GM12892 (cell line): ENCODE data around the gene AMOTL1.

ENCODE experiments used
- DNase-seq: peaks from one replicate; pipeline ENCODE4 v3.0.0; 2011; ENCODE audit not compliant: insufficient read length
- FAIRE-seq: peaks from 2 replicates; lab custom pipeline; 2011; peaks lifted over from hg19 to GRCh38; lab: Jason Lieb, UNC
- POLR2A ChIP-seq: IDR thresholded peaks from 2 replicates; pipeline ENCODE4 v1.6.1; 2011; ENCODE audit warnings: low read depth, low read length, control low read depth
- POLR2AphosphoS5 ChIP-seq: IDR thresholded peaks from 2 replicates; pipeline ENCODE4 v1.6.1; 2011; ENCODE audit warnings: low read depth, low read length, control low read depth
- TAF1 ChIP-seq: IDR thresholded peaks from 2 replicates; pipeline ENCODE4 v1.6.1; 2011; ENCODE audit warnings: low read depth, mild to moderate bottlenecking, control low read depth, low read length, borderline replicate concordance

AMOTL1 gene

DNA sequence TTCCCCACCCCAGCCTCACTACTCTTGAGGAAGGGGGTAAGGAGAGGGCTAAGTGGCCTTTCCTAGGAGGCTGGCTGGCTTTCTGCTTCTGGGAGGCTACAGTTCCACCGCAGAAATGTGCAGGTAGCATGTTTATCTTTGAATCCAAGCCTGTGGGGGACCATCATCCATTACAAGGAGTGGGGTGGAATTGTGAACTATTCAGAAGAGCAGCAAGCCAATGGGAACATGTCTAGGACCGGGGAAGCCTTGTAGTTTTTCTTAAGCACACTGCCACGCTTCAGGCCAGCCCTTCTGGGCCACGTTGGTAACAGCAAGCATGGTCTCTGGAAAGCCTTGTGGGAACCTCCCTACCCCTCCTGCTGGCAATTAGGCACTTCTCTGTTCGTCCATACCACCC lies 100.3 kb downstream of the AMOTL1 start:
- DNase-seq (no peak), FAIRE-seq (no peak)
- TF ChIP-seq TAF1: no peak
- no peak for TF ChIP-seq POLR2A
- no peak for TF ChIP-seq POLR2AphosphoS5

DNA sequence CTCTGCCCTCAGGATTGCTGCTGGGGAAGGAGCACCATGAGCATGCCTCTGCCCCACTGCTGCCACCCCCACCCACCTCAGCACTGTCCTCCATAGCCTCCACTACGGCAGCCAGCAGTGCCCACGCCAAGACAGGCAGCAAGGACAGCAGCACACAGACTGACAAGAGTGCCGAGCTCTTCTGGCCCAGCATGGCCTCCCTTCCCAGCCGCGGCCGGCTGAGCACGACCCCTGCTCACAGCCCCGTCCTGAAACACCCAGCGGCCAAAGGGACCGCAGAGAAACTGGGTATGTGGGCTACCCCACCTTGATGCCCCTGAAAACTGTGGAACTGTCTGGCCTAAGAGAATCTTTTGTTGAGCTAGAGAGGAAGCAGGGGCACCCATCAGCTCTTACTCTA lies 101.0 kb downstream of the AMOTL1 start:
- DNase-seq: no peak
- FAIRE-seq: no peak
- TF ChIP-seq TAF1 (no peak), POLR2A (no peak), POLR2AphosphoS5 (no peak)

- TF ChIP-seq POLR2AphosphoS5: no peak
- no peak for TF ChIP-seq TAF1
- no peak for TF ChIP-seq POLR2A
- FAIRE-seq: no peak
- DNase-seq: no peak
These were observed 102.3 kb downstream of the AMOTL1 start for GRCh38 chr11:94870422-94870821.

DNA sequence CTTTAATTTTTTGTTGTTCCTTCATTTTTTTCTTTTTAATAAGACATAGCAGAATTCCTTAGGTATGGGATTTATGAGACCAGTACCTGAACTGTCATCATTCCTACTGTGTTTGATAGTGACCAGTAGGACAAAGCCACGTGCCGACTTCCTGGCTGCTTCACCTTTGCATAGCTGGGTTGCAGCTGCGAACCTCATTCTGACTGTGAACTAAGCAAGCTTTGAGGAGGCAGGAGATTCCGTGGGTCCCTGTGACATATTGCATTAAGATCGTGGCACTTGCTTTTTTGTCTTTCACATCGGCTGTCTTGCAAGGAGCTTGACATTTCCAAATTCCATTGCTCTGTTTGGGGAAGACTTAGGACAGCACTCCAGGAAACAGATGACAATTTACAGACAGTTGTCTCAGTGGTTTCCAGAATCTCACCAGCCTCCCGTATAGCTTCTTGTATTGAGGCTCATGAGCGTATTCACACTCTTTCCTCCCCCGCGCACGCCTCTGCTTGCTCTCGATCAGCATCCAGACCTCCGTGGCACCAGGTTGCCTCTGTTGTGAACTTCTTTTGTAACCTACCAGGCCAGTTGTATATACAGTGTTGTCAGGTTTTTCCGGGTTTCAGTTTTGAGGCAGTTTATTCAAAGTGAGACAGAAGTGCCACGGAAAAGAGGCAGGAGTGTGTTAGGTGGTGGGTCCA lies 103.5 kb downstream of the AMOTL1 start:
- no peak for TF ChIP-seq POLR2AphosphoS5
- DNase-seq (no peak), FAIRE-seq (no peak)

DNA sequence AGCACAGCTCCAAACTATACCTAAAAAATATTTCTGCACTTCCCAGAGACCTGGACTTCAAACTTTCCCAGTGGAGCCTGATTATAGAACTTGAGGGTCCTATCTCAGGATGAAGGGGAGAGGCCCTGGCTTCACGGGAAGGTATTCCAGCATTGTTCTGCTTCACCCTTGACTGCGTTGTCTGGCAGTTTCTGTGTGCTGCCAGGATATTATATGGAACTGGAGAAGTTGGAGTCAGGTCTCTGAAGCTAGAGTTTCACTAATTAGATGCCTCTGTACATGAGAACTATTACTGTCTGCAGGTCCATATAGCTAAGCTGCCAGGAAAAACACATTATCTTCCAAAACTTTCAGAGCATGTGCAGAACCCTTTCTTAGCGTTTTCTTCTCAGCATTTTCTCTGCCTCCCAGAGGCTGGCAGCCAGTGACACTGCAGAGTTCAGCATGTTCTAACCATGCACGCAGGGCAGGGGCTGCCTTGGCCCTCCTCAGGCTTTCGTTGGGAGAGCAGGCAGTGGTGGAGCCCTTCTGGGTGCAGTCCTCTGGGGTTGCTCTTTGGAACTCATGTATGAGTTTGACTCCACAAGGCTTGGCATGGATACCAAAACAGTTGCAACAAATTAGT lies 105.9 kb downstream of the AMOTL1 start:
- DNase-seq: no peak
- TF ChIP-seq POLR2A (no peak), TAF1 (no peak), POLR2AphosphoS5 (no peak)
- FAIRE-seq: no peak

DNA sequence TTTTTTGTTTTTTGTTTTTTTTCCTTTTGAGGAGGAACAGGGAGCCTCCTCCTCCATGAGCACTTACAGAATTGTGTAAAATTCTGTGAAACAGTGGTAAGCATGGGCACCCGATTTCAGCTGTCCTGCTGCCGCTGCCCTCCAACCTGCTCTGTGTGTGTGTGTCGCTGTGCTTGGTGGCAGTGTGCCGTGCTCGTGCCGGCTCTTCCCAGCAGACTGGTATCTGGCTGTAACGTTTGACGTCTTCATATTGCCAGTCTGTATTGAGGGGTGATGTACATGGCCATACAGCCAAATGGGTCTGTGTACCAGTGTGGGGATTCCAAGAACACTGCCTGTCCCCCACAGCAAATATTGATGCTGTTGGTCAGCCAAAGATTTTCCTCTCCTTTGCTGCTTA lies 108.1 kb downstream of the AMOTL1 start:
- no peak for TF ChIP-seq POLR2AphosphoS5
- TF ChIP-seq POLR2A: no peak
- no peak for TF ChIP-seq TAF1
- DNase-seq (no peak), FAIRE-seq (peak; percentile 71)

- TF ChIP-seq POLR2AphosphoS5: no peak
- no peak for TF ChIP-seq TAF1
- no peak for TF ChIP-seq POLR2A
- DNase-seq (peak; percentile 19), FAIRE-seq (peak; percentile 85)
These were observed 108.7 kb downstream of the AMOTL1 start for GRCh38 chr11:94876645-94877442.

- TF ChIP-seq POLR2A (no peak), TAF1 (no peak), POLR2AphosphoS5 (no peak)
These were observed 109.5 kb downstream of the AMOTL1 start for GRCh38 chr11:94877443-94878200.

DNA sequence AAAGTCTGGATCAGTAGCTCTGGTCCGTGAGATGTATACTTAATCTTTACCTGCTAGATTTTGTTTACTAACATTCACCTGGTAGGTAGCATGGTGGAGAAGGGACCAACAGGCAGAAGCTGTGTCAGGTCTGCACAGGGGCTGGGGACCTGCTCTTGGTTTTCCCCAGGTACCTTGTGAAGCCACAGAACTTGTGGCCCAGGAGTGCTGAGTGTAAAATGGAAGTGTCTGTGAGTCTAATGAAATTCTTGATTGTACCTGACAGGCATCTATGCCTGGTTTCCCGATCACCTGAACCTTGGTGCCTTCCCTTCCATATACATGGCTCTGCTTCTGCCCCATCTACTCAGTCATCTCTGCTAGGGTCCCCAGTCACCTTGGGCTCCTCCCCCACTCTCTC lies 110.8 kb downstream of the AMOTL1 start:
- TF ChIP-seq POLR2AphosphoS5: no peak
- TF ChIP-seq TAF1: no peak
- no peak for DNase-seq
- no peak for FAIRE-seq

More at GRCh38 chr11:94877443-94878200, 109.5 kb downstream of the AMOTL1 start:
- FAIRE-seq (peak; percentile 44), DNase-seq (no peak)

DNA sequence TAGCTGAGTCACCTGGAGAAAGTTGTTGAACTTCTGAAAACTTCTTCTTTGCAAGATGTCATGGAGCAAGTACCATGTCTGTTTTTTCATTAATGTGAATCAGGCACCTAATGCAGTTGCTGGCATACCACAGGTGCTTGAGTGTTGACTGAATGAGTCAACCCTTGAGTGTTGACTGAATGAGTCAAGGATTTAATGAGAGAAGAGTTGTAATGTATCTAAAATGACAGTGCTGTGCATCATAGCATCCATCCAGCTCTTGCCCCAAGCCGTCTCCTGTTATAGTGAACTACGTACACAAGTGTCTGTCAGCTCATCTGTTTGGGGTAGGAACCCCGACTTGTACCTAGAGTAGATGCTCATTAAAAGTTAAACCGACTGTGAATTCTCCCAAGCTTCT lies 112.1 kb downstream of the AMOTL1 start:
- FAIRE-seq: no peak
- TF ChIP-seq TAF1 (no peak), POLR2AphosphoS5 (no peak), POLR2A (no peak)
- no peak for DNase-seq

DNA sequence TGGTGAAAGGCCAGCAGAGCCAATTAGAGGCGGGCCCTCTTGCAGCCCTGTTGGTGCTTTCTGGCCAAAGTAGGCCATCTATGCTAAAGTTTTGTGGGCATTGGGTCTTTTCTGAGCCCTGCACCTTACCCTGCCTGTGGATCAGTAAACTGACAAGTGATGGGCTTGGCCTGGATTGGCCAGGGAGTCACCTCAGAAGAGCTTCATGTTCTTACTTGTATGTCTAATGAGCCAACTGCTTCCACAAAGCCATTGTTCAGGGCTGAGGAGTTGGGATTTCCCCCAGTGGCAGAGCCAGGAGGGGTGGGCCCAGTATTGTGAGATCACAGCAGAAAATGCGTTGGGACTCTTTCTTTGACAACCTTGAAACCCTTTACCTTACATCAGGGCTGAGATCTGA lies 114.8 kb downstream of the AMOTL1 start:
- DNase-seq (no peak), FAIRE-seq (no peak)
- no peak for TF ChIP-seq POLR2AphosphoS5
- no peak for TF ChIP-seq TAF1

DNA sequence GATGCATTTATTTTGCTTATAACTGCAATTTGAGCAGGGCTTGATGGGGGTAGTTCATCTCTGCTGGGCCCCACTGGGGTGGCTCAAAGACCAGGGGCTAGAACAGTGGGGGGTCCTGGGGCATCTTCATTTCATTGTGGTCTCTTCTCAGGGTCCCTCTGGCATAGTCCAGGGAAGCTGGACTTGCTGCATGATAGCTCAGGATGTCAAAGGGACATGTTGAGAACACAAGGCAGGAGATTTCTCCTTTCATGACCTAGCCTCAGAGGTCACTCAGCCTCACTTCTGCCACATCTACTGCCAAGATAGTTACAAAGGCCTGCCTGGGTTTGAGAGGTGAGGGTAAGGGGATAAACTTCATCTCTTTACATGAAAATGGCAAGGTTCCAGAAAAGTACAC lies 115.7 kb downstream of the AMOTL1 start:
- no peak for FAIRE-seq
- TF ChIP-seq TAF1: no peak
- TF ChIP-seq POLR2AphosphoS5: no peak
- no peak for TF ChIP-seq POLR2A

GRCh38 chr11:94884376-94884775 lies 116.2 kb downstream of the AMOTL1 start:
- no peak for TF ChIP-seq POLR2AphosphoS5
- TF ChIP-seq POLR2A: no peak
- TF ChIP-seq TAF1: no peak
- DNase-seq: no peak
- FAIRE-seq: peak; percentile 27

More for the DNA sequence above, 115.7 kb downstream of the AMOTL1 start:
- DNase-seq: no peak
